ENCODE data around the gene PIAS4. TPM values are rescaled to one million over a fixed set of nuclear protein-coding genes. Genes with fewer than 3 reads are reported as not detected.

Gene PIAS4
- total RNA-seq, 1 experiment from 2014 or later, result 45.9 TPM

DNA sequence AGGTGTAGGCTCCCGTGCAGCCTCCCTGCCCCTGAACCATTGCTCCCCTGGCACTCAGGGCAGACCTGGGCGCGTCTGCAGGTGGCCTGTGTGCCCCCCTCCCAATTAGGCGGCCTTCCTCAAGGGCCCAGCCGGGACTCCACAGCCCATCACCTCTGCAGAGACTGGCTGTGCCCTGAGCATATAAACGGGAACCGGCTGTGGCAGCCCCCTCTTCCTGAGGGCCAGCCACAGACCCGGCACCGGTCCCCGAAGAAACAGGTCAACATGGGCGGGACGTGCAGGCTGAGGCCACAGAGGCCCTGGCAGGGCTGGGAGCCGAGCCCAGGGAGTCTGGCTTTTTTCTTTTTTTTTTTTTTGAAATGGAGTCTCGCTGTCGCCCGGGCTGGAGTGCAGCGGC lies 12.0 kb downstream of the PIAS4 start:
- Mint-ChIP-seq H3K36me3 (peaks cover 13% of the 10 kb centered on the region), H3K4me3 (no peak overlapping the region), H3K27ac (no peak overlapping the region), H3K27me3 (ENCODE audit: low read depth) (no peaks in the 10 kb centered on the region), H3K9me3 (no peaks in the 10 kb centered on the region), H3K4me1 (0 out of 2 replicates have a peak, but pooled peaks cover 3% of the 10 kb centered on the region)
- ChIA-PET POLR2A (interaction anchor here (0.7 kb wide), 1 partner anchor 68 kb away, joined by 3 read pairs; no protein-coding TSS in a partner anchor), CTCF (interaction anchor here (0.6 kb wide), 1 partner anchor 12 kb away, joined by 4 read pairs; the partner anchor contains the start of gene PIAS4)
- no peak for TF ChIP-seq ZNF263 (CRISPR knock-in tag; IDR thresholded peaks at IDR 0.05; ENCODE audit: low read depth)
- TF ChIP-seq, protein P1, sequence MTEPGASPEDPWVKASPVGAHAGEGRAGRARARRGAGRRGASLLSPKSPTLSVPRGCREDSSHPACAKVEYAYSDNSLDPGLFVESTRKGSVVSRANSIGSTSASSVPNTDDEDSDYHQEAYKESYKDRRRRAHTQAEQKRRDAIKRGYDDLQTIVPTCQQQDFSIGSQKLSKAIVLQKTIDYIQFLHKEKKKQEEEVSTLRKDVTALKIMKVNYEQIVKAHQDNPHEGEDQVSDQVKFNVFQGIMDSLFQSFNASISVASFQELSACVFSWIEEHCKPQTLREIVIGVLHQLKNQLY (CRISPR knock-in tag; IDR thresholded peaks at IDR 0.05), result no peak
- TF ChIP-seq ZNF232 (CRISPR knock-in tag; IDR thresholded peaks at IDR 0.05), result no peak
- no peak for TF ChIP-seq JAZF1 (CRISPR knock-in tag; IDR thresholded peaks at IDR 0.05)
- TF ChIP-seq FOXK1 (CRISPR knock-in tag; IDR thresholded peaks at IDR 0.05), result no peak
- TF ChIP-seq KAT7 (CRISPR knock-in tag; IDR thresholded peaks at IDR 0.05; ENCODE audit: borderline replicate concordance), result no peak
- TF ChIP-seq ZNF317 (CRISPR knock-in tag; IDR thresholded peaks at IDR 0.05; ENCODE audit: borderline replicate concordance, low read depth), result no peak
- TF ChIP-seq, protein P2, sequence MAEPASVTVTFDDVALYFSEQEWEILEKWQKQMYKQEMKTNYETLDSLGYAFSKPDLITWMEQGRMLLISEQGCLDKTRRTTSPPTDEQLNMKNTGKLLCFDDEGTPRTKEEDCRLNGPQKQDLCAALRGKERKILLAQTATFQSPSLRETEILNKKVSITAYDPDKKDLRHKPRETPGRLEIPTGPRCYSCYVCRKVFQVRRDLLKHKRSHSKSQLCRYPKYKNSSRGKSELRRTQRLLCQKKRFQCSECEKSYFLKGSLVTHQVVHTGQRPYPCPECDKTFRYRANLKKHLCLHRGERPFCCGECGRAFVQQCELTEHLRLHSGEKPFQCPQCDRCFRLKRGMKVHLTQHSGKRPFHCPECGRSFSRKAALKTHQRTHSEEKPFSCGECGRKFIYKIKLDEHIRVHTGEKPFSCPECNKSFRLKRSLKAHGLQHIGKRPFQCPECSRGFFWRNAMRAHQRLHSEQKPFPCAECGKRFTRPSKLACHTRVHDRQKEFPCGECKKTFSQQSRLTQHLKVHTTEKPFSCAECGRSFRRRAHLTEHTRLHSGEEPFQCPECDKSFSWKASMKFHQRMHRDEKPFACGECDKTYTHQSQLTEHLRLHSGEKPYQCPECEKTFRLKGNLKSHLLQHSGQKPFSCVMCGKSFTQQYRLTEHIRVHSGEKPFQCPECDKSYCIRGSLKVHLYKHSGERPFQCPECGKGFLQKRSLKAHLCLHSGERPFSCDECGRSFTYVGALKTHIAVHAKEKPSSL (CRISPR knock-in tag; conservative IDR thresholded peaks at IDR 0.05), result no peak
- TF ChIP-seq FOXJ3 (CRISPR knock-in tag; IDR thresholded peaks at IDR 0.05; ENCODE audit: borderline replicate concordance), result no peak
- TF ChIP-seq NFYB (CRISPR knock-in tag; conservative IDR thresholded peaks at IDR 0.05; ENCODE audit: low read depth), result no peak
- TF ChIP-seq, protein P3, sequence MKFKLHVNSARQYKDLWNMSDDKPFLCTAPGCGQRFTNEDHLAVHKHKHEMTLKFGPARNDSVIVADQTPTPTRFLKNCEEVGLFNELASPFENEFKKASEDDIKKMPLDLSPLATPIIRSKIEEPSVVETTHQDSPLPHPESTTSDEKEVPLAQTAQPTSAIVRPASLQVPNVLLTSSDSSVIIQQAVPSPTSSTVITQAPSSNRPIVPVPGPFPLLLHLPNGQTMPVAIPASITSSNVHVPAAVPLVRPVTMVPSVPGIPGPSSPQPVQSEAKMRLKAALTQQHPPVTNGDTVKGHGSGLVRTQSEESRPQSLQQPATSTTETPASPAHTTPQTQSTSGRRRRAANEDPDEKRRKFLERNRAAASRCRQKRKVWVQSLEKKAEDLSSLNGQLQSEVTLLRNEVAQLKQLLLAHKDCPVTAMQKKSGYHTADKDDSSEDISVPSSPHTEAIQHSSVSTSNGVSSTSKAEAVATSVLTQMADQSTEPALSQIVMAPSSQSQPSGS (CRISPR knock-in tag; IDR thresholded peaks at IDR 0.05; ENCODE audit: borderline replicate concordance, low read depth), result no peak
- DNase-seq (ENCODE audit: low spot score) (no peak), ATAC-seq (no peak)

DNA sequence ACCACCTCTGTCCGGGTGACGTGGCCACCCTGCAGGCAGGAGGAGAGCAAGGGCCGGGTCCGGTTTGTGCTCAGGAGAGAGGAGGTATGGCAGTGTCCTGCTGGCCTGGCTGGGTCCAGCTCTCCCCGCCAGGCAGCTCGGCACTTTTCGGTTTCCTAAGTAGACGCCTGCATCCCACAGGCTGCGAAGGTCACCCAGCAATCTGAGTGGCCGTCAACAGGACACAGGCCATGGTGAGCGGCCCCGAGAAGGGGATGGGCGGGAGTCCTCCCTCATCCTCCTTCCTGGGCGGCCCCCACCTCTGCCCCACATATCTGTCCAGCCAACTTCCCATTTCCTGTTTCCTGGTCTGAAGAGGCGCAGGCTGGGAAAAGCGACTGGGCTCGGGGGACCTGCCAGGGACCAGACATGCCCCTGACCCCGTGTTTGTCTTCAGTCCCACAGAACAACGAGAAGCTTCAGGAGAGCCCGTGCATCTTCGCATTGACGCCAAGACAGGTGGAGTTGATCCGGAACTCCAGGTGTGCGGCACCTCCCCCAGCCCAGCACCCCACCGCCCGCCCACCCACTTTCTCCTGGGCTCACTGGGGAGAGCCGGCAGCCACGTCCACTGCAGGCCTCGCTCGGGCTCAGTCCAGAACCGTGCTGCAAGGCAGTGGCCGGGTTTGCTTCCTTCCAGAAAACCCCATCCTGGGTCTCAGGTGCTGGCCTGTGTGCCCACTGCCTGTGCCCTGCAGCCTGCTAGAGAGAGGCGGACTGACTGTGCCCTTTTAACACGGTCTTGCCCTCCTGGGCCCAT lies 16.3 kb downstream of the PIAS4 start:
- Mint-ChIP-seq H3K4me1 (no peaks in the 10 kb centered on the region), H3K27me3 (ENCODE audit: low read depth) (no peaks in the 10 kb centered on the region)
- POLR2A ChIA-PET, result interaction anchor here (0.5 kb wide), 1 partner anchor 63 kb away, joined by 3 read pairs; no protein-coding TSS in a partner anchor
- no peak for TF ChIP-seq TP53 (CRISPR knock-in tag; IDR thresholded peaks at IDR 0.05)
- TF ChIP-seq, protein P4, sequence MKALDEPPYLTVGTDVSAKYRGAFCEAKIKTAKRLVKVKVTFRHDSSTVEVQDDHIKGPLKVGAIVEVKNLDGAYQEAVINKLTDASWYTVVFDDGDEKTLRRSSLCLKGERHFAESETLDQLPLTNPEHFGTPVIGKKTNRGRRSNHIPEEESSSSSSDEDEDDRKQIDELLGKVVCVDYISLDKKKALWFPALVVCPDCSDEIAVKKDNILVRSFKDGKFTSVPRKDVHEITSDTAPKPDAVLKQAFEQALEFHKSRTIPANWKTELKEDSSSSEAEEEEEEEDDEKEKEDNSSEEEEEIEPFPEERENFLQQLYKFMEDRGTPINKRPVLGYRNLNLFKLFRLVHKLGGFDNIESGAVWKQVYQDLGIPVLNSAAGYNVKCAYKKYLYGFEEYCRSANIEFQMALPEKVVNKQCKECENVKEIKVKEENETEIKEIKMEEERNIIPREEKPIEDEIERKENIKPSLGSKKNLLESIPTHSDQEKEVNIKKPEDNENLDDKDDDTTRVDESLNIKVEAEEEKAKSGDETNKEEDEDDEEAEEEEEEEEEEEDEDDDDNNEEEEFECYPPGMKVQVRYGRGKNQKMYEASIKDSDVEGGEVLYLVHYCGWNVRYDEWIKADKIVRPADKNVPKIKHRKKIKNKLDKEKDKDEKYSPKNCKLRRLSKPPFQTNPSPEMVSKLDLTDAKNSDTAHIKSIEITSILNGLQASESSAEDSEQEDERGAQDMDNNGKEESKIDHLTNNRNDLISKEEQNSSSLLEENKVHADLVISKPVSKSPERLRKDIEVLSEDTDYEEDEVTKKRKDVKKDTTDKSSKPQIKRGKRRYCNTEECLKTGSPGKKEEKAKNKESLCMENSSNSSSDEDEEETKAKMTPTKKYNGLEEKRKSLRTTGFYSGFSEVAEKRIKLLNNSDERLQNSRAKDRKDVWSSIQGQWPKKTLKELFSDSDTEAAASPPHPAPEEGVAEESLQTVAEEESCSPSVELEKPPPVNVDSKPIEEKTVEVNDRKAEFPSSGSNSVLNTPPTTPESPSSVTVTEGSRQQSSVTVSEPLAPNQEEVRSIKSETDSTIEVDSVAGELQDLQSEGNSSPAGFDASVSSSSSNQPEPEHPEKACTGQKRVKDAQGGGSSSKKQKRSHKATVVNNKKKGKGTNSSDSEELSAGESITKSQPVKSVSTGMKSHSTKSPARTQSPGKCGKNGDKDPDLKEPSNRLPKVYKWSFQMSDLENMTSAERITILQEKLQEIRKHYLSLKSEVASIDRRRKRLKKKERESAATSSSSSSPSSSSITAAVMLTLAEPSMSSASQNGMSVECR (CRISPR knock-in tag; IDR thresholded peaks at IDR 0.05; ENCODE audit: borderline replicate concordance), result no peak
- no peak for TF ChIP-seq NFE2L1 (CRISPR knock-in tag; IDR thresholded peaks at IDR 0.05)
- TF ChIP-seq, protein P1 (CRISPR knock-in tag; IDR thresholded peaks at IDR 0.05), result no peak
- TF ChIP-seq ZNF138 (CRISPR knock-in tag; conservative IDR thresholded peaks at IDR 0.05), result no peak
- TF ChIP-seq FOXK1 (CRISPR knock-in tag; IDR thresholded peaks at IDR 0.05), result no peak
- TF ChIP-seq, protein P5, sequence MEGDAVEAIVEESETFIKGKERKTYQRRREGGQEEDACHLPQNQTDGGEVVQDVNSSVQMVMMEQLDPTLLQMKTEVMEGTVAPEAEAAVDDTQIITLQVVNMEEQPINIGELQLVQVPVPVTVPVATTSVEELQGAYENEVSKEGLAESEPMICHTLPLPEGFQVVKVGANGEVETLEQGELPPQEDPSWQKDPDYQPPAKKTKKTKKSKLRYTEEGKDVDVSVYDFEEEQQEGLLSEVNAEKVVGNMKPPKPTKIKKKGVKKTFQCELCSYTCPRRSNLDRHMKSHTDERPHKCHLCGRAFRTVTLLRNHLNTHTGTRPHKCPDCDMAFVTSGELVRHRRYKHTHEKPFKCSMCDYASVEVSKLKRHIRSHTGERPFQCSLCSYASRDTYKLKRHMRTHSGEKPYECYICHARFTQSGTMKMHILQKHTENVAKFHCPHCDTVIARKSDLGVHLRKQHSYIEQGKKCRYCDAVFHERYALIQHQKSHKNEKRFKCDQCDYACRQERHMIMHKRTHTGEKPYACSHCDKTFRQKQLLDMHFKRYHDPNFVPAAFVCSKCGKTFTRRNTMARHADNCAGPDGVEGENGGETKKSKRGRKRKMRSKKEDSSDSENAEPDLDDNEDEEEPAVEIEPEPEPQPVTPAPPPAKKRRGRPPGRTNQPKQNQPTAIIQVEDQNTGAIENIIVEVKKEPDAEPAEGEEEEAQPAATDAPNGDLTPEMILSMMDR (IDR thresholded peaks at IDR 0.05), result no peak
- TF ChIP-seq NFYB (CRISPR knock-in tag; conservative IDR thresholded peaks at IDR 0.05; ENCODE audit: low read depth), result no peak
- TF ChIP-seq, protein P6, sequence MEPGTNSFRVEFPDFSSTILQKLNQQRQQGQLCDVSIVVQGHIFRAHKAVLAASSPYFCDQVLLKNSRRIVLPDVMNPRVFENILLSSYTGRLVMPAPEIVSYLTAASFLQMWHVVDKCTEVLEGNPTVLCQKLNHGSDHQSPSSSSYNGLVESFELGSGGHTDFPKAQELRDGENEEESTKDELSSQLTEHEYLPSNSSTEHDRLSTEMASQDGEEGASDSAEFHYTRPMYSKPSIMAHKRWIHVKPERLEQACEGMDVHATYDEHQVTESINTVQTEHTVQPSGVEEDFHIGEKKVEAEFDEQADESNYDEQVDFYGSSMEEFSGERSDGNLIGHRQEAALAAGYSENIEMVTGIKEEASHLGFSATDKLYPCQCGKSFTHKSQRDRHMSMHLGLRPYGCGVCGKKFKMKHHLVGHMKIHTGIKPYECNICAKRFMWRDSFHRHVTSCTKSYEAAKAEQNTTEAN (CRISPR knock-in tag; IDR thresholded peaks at IDR 0.05), result no peak
- no peak for TF ChIP-seq SMAD4 (CRISPR knock-in tag; IDR thresholded peaks at IDR 0.05)
- TF ChIP-seq SOX15 (CRISPR knock-in tag; IDR thresholded peaks at IDR 0.05), result no peak

More for the DNA sequence above, 16.3 kb downstream of the PIAS4 start:
- CTCF ChIA-PET, result interaction anchor here (1.8 kb wide), 1 partner anchor 185 kb away, joined by 6 read pairs; no protein-coding TSS in a partner anchor
- no peak for DNase-seq (ENCODE audit: low spot score)
- no peak overlapping the region for H3K27ac Mint-ChIP-seq
- no peak overlapping the region for H3K4me3 Mint-ChIP-seq
- H3K36me3 Mint-ChIP-seq, result peaks cover 27% of the 10 kb centered on the region
- no peak for ATAC-seq
- no peaks in the 10 kb centered on the region for H3K9me3 Mint-ChIP-seq

Data from WTC11 (cell line).